A172 (cell line): ENCODE data around the gene OCA2. TPM values are rescaled to one million over a fixed set of nuclear protein-coding genes. Genes with fewer than 3 reads are reported as not detected.
"Not testable (repeated sequence)": the region's sequence is repeated elsewhere in the genome, so short reads cannot be mapped to it uniquely, and the experiment has no call there.

Experiments
- DNase-seq: peaks from one replicate; pipeline ENCODE4 v3.0.0-alpha.2; 2015; ENCODE audit warnings: low spot score
- total RNA-seq: library from RNA; depleted of rRNA; stranded (reverse); fragments of >200 nt; shearing (Covaris generic); gene quantifications from 2 replicates; pipeline ENCODE4 v1.2.3, GENCODE V29; 2014; rRNA removed

OCA2 gene
- total RNA-seq, 1 experiment from 2014 or later: not detected

DNA sequence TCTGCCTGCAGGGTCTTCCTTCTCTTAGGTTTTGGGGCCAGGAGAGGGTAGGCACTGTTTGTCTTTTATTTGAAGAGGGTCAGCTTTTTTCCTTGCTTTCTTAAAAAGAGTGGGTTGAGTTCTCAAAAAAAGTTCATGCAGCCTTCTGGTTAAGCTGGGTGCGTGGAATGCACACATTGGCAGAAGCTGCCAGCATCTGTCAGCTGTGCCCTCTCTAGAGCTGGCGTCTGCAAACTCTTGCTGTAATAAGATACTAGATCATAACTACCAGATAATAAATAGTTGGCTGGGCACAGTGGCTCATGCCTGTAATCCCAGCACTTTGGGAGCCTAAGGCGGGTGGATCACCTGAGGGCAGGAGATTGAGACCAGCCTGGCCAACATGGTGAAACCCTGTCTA, 373.4 kb downstream of the OCA2 start:
- no peak for DNase-seq

- DNase-seq: no peak
Measured at GRCh38 chr15:27723821-27724220, 375.3 kb downstream of the OCA2 start.

DNA sequence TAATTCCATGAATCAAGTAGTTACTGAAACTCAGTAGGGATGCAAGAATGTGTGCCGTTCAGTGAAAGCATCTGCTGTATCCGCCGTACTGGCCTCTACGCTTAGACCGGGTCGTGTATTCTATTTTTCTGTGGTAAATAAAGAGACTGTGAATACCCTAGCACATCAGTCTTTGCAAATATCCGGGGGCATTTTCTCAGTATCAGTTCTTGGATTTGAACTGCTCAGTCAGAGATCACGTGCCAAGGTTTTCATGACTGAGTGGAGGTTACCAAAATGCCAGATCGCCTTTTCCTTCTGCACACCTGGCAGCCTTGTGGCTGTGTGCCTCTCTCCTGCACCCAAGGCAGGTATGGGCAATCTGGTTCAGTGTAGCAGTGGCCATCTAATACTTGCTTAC, 377.0 kb downstream of the OCA2 start:
- no peak for DNase-seq

DNA sequence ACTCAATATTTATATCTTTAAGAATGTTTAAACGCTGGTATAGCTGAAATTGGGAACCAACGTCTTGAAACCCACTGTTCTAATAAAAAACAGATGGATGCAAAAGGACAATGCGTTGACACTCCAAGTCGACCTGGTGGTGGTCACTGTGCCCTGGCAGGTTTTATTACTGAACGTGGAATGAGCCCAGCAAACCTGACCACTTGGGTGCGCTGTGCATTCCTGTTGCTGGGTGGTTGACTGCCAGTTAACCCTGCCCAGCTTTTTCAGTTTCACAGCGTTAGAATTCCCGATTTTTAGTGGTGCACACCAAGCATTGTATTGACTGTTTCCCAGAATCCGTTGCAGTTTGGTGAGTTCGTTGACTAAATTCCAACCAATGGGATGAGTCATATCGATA, 384.4 kb downstream of the OCA2 start:
- DNase-seq: no peak

GRCh38 chr15:27713850-27714249, 385.3 kb downstream of the OCA2 start:
- not testable (repeated sequence) for DNase-seq

DNA sequence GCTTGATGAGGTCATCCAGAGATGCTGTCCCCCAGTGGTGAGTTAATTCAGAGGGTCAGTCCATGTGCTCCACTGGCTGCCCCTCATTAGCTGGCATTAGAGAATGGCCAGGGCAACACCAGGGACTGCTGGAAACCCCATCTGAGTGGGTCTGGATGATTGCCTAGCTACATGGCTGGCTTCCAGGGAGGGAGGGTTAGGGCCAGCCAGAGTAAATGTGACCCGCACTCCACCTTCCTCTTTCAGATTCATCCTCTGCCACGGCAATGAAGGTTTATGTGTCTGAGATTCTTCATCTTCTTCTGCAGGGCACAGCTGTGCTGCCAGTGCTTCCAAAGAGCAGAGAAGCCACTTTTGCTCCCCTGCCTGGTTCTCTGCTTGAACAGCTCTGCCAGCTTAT, 391.9 kb downstream of the OCA2 start:
- no peak for DNase-seq

GRCh38 chr15:27706300-27706699, 392.8 kb downstream of the OCA2 start:
- DNase-seq: no peak

GRCh38 chr15:27705056-27705455, 394.1 kb downstream of the OCA2 start:
- DNase-seq: no peak

Other genes starting within 250 kb of the OCA2 start
- 27.9 and 50.5 TPM in 2 replicates for gene HERC2, start 222.9 kb upstream of the OCA2 start, total RNA-seq